Adrenal gland (tissue), 19 donors: ENCODE results near the gene KCNN2. TPM values are rescaled to one million over a fixed set of nuclear protein-coding genes. Genes with fewer than 3 reads are reported as not detected.

Experiments
- DNase-seq, 7 donors: peaks; one replicate each; pipeline ENCODE4 v3.0.0-alpha.2; 2019 to 2020
- H3K27ac ChIP-seq, 5 donors: fragments of 200-600 bp; sonication (generic) in 4 of 5; 1 replicate in 3 of 5; 2 replicates in 2 of 5; pipeline versions ENCODE4 v1.5.1 to v1.8.0; 2016 to 2020; ENCODE audit warnings: mild to moderate bottlenecking in 1 of 5
- H3K27me3 ChIP-seq: fragments of 200-600 bp; 2 replicates; pipeline ENCODE4 v1.8.0; 2021
- H3K36me3 ChIP-seq, 2 donors: fragments of 200-600 bp; replicated peaks in 1 of 2; 1 replicate in 1 of 2; 2 replicates in 1 of 2; pipeline versions ENCODE4 v1.5.1 to v1.8.0; 2018 to 2022
- H3K4me1 ChIP-seq, 2 donors: fragments of 200-600 bp; replicated peaks in 1 of 2; 1 replicate in 1 of 2; 2 replicates in 1 of 2; pipeline versions ENCODE4 v1.5.1 to v1.8.0; 2018 to 2021
- H3K4me3 ChIP-seq, 4 donors: fragments of 200-600 bp; sonication (generic) in 3 of 4; one replicate each; pipeline ENCODE4 v1.5.1; 2016 to 2018
- H3K9me3 ChIP-seq, 3 donors: fragments of 200-600 bp; sonication (generic) in 1 of 3; replicated peaks in 1 of 3; 1 replicate in 2 of 3; 2 replicates in 1 of 3; pipeline versions ENCODE4 v1.5.1 to v1.8.0; 2016 to 2021
- CTCF ChIP-seq, 6 experiments: fragments of 450-650 bp in 4 of 6; fragments of 200-600 bp in 2 of 6; sonication (generic) in 1 of 6; IDR thresholded peaks; 1 replicate in 5 of 6; 2 replicates in 1 of 6; pipeline versions ENCODE4 v1.5.1 to v1.8.0; 2016 to 2021; ENCODE audit warnings: antibody characterized with exemption in 6 of 6, mild to moderate bottlenecking in 2 of 6, moderate library complexity in 1 of 6
- POLR2A ChIP-seq, 2 donors: fragments of 450-650 bp; IDR thresholded peaks; one replicate each; pipeline ENCODE4 v1.6.1; 2017; ENCODE audit warnings: antibody characterized with exemption in 2 of 2, mild to moderate bottlenecking in 2 of 2, moderate library complexity in 1 of 2
- WGBS, 4 donors: extraction: QIAGEN DNeasy Blood & Tissue Kit in 2 of 4; methylation state at CpG; one replicate each; pipeline versions ENCODE4 v1.1.5 to v1.1.7; 2013 to 2017; 5-methylcytosine and 5-hydroxymethylcytosine counted together
- intact Hi-C, 2 donors: fragments of 100-400 bp; cut with DNase I; formaldehyde crosslinking; loops; one replicate each; pipeline versions ENCODE4 v1.14.1 to v1.15.0; 2022 to 2023
- long read RNA-seq, 10 donors: library from polyadenylated mRNA in 3 of 10; unstranded in 2 of 10; stranded (forward) in 1 of 10; transcript quantifications; one replicate each; pipeline ENCODE4 v2.0.0 and lab custom pipeline, GENCODE V29; 2021 to 2026
- polyA plus RNA-seq, 3 donors: library from polyadenylated mRNA; stranded (reverse); fragments of 200-250 nt in 2 of 3; fragments of 350-450 nt in 1 of 3; fragmentation: Illumina TruSeq in 1 of 3; extraction: RNeasy Lipid Tissue Mini Kit (QIAGEN cat#74804) in 1 of 3; gene quantifications; one replicate each; pipeline ENCODE4 v1.2.3, GENCODE V29; 2013 to 2014
- total RNA-seq, 9 donors: library from RNA; depleted of rRNA in 4 of 9; stranded (reverse); fragments of >200 nt in 4 of 9; fragments of 120-200 nt in 1 of 9; fragmentation: NEBNext Ultra II Directional in 1 of 9; extraction: Animal tissue kit (Norgen Biotek cat#: 25700) in 1 of 9; gene quantifications; one replicate each; pipeline versions ENCODE4 v1.1.0 to v1.2.4, GENCODE V29; 2013 to 2023
- donor health status: healthy with polysubstance abuse.
- donor health status: Bipolar disorder and iron deficiency.
- donor health status: DM: yes; HTN: yes; CAD: no.
- donor health status: DM: no; HTN: no; CAD: no.
- donor health status: DM: no; HTN: no; CAD: no.
- donor health status: DM: yes; HTN: yes; CAD: no.

Gene KCNN2
- total RNA-seq (10 to 100 TPM; 18.5 to 62.7 (median 43.7) TPM), polyA plus RNA-seq (100 to 1,000 TPM in 1 of 3 donors, 10 to 100 TPM in 2; 39.4 to 184 (median 45.6) TPM)
- long read RNA-seq, donor 1, transcript KCNN2-201 (8 exons, 2,512 nt): major isoform, 8 of 8 reads
- long read RNA-seq, donor 1, partial matches to known transcripts: 0 of 8 reads
- long read RNA-seq, donor 1, other reads (novel, unspliced or antisense): 0 of 8 reads
- long read RNA-seq, donor 2, partial matches to known transcripts: 0 of 1 reads
- long read RNA-seq, donor 2, other reads (novel, unspliced or antisense): 0 of 1 reads
- long read RNA-seq, donor 3, partial matches to known transcripts: 0 of 3 reads
- long read RNA-seq, donor 3, other reads (novel, unspliced or antisense): 0 of 3 reads
- long read RNA-seq, donor 4, transcript KCNN2-201 (8 exons, 2,512 nt): major isoform, 9 of 21 reads
- long read RNA-seq, donor 4, partial matches to known transcripts: 1 of 21 reads
- long read RNA-seq, donor 4, other reads (novel, unspliced or antisense): 10 of 21 reads
- long read RNA-seq, donor 5, transcript KCNN2-201 (8 exons, 2,512 nt): major isoform, 142 of 157 reads
- long read RNA-seq, donor 5, partial matches to known transcripts: 4 of 157 reads
- long read RNA-seq, donor 5, other reads (novel, unspliced or antisense): 10 of 157 reads
- long read RNA-seq, donor 6, transcript KCNN2-201 (8 exons, 2,512 nt): major isoform, 5 of 14 reads
- long read RNA-seq, donor 6, partial matches to known transcripts: 2 of 14 reads
- long read RNA-seq, donor 6, other reads (novel, unspliced or antisense): 7 of 14 reads
- long read RNA-seq, donor 7, partial matches to known transcripts: 0 of 1 reads
- long read RNA-seq, donor 7, other reads (novel, unspliced or antisense): 0 of 1 reads
- long read RNA-seq, donor 8, partial matches to known transcripts: 0 of 4 reads
- long read RNA-seq, donor 8, other reads (novel, unspliced or antisense): 0 of 4 reads
- long read RNA-seq, donor 9, partial matches to known transcripts: 0 of 4 reads
- long read RNA-seq, donor 9, other reads (novel, unspliced or antisense): 0 of 4 reads
- long read RNA-seq, donor 10, partial matches to known transcripts: 0 of 2 reads
- long read RNA-seq, donor 10, other reads (novel, unspliced or antisense): 0 of 2 reads

- Histone ChIP-seq H3K36me3 (no peaks in the 10 kb centered on the region), H3K4me3 (peak within 1 kb of the TSS; percentile 43 to 84 (median 57)), H3K4me1 (peaks cover 9 to 30% of the 10 kb centered on the region in 2 donors), H3K27ac (peak within 1 kb of the TSS in 4 of 5 donors; percentile 54 to 81 (median 72)), H3K9me3 (no peaks in the 10 kb centered on the region), H3K27me3 (peaks cover 6% of the 10 kb centered on the region)
- WGBS, 4 donors: 0 to 3% (median 1%) methylated on average over 11 to 33 of the region's 33 CpGs
- no peak for TF ChIP-seq CTCF (IDR thresholded peaks at IDR 0.05)
- TF ChIP-seq POLR2A (IDR thresholded peaks at IDR 0.05): peak in 1 of 2 donors; percentile 81
- peak; percentile 94 to 97 (median 96) for DNase-seq
- intact Hi-C loops: loop anchor here in 1 of 2 donors (5.0 kb wide), 2 partner anchors 91 to 426 kb away; no protein-coding TSS in a partner anchor
Observed at GRCh38 chr5:114361724-114362196, at the start of gene KCNN2. TSS of gene KCNN2 (plus strand) at chr5:114362070. CDS start at chr5:114362140, 70 bp downstream.

- no peak for TF ChIP-seq POLR2A (IDR thresholded peaks at IDR 0.05)
- TF ChIP-seq CTCF (IDR thresholded peaks at IDR 0.05): no peak
- Histone ChIP-seq H3K4me3 (no peak overlapping the region), H3K9me3 (no peaks in the 10 kb centered on the region), H3K4me1 (no peaks in the 10 kb centered on the region), H3K36me3 (no peaks in the 10 kb centered on the region), H3K27ac (no peak overlapping the region), H3K27me3 (no peaks in the 10 kb centered on the region)
- intact Hi-C loops: no loop called here
- no peak for DNase-seq
- 18 to 42% (median 26%) methylated on average over 1 of the region's 1 CpG for WGBS, 4 donors
Observed at GRCh38 chr5:114312658-114313057, 49.2 kb upstream of the KCNN2 start.

GRCh38 chr5:114314061-114314460 is 47.8 kb upstream of the KCNN2 start:
- no peak for DNase-seq
- WGBS, 4 donors: 86 to 97% (median 88%) methylated on average over 2 of the region's 2 CpGs
- no peaks in the 10 kb centered on the region for H3K9me3 ChIP-seq
- no peaks in the 10 kb centered on the region for H3K4me1 ChIP-seq
- H3K27ac ChIP-seq: no peak overlapping the region
- intact Hi-C loops: no loop called here
- TF ChIP-seq POLR2A (IDR thresholded peaks at IDR 0.05): no peak
- TF ChIP-seq CTCF (IDR thresholded peaks at IDR 0.05): no peak
- H3K36me3 ChIP-seq: no peaks in the 10 kb centered on the region
- no peak overlapping the region for H3K4me3 ChIP-seq
- H3K27me3 ChIP-seq: no peaks in the 10 kb centered on the region
